ENCODE data around the gene PEX11G. TPM values are rescaled to one million over a fixed set of nuclear protein-coding genes. Genes with fewer than 3 reads are reported as not detected.

PEX11G gene
- total RNA-seq, 1 experiment from 2014 or later, result 2.8 TPM

GRCh38 chr19:7492558-7492957 is 3.7 kb upstream of the PEX11G start:
- no peak overlapping the region for H3K27ac Mint-ChIP-seq

More at GRCh38 chr19:7492558-7492957, 3.7 kb upstream of the PEX11G start:
- H3K18ac ChIP-seq (ENCODE audit: insufficient read length, low read depth, low read length), result no peak overlapping the region
- H3K4me2 ChIP-seq (ENCODE audit: insufficient read depth, insufficient read length, low read length), result no peak overlapping the region
- TF ChIP-seq CTCF (conservative IDR thresholded peaks at IDR 0.05), result no peak
- no peak overlapping the region for H4K91ac ChIP-seq (ENCODE audit: insufficient read length, low read depth, low read length)
- Mint-ChIP-seq H3K4me1 (peaks cover 11 to 19% of the 10 kb centered on the region in 2 experiments), H3K27me3 (ENCODE audit: low read depth) (peaks cover 15% of the 10 kb centered on the region), H3K36me3 (ENCODE audit: insufficient read depth in 1 of 3, low read depth in 3 of 3) (no peaks in the 10 kb centered on the region), H3K4me3 (no peak overlapping the region), H3K9me3 (no peaks in the 10 kb centered on the region)
- H3K79me2 ChIP-seq (ENCODE audit: insufficient read depth, low read length), result no peaks in the 10 kb centered on the region
- H2AK5ac ChIP-seq (ENCODE audit: insufficient read length, low read length), result no peak overlapping the region
- H3K27ac ChIP-seq (ENCODE audit: insufficient read length, low read depth, low read length), result no peak overlapping the region
- H3K9me3 ChIP-seq (ENCODE audit: control insufficient read depth, low read depth, low read length), result no peaks in the 10 kb centered on the region
- H3K23ac ChIP-seq (ENCODE audit: insufficient read length, low read depth, low read length), result no peak overlapping the region
- no peaks in the 10 kb centered on the region for H3K27me3 ChIP-seq (ENCODE audit: insufficient read depth, low read length)
- H2BK20ac ChIP-seq (ENCODE audit: low read depth, low read length, poor library complexity, severe bottlenecking), result no peak overlapping the region
- H3K23me2 ChIP-seq (ENCODE audit: insufficient read length, low read depth, low read length, poor library complexity, severe bottlenecking), result peaks cover 3% of the 10 kb centered on the region
- H3K4me1 ChIP-seq (ENCODE audit: insufficient read depth, low read length), result peaks cover 5% of the 10 kb centered on the region; the same call in 1 of the 2 replicates
- H2BK12ac ChIP-seq (ENCODE audit: insufficient read length, low read depth, low read length), result no peak overlapping the region
- no peak overlapping the region for H3K4ac ChIP-seq (ENCODE audit: low read depth, low read length)
- no peak overlapping the region for H4K8ac ChIP-seq (replicated peaks; ENCODE audit: insufficient read length, low read depth, low read length)
- H2BK120ac ChIP-seq (ENCODE audit: low read depth, low read length, poor library complexity, severe bottlenecking), result no peak overlapping the region
- H3K14ac ChIP-seq (ENCODE audit: insufficient read depth, low read length), result no peak overlapping the region
- H3K79me1 ChIP-seq (ENCODE audit: insufficient read depth, low read depth, low read length, poor library complexity, severe bottlenecking), result no peaks in the 10 kb centered on the region
- H2BK15ac ChIP-seq (ENCODE audit: low read depth, low read length), result no peak overlapping the region
- H3T11ph ChIP-seq (ENCODE audit: low read length), result no peak overlapping the region
- no peak for DNase-seq
- no peak overlapping the region for H3K56ac ChIP-seq (ENCODE audit: insufficient read length, low read depth, low read length)
- H2AFZ ChIP-seq (ENCODE audit: low read length), result no peak overlapping the region
- H4K20me1 ChIP-seq (ENCODE audit: control insufficient read depth, insufficient read depth, insufficient read length), result no peaks in the 10 kb centered on the region
- H4K5ac ChIP-seq (ENCODE audit: insufficient read length, low read depth, low read length), result no peak overlapping the region
- no peak overlapping the region for H2BK5ac ChIP-seq (ENCODE audit: insufficient read length, low read length)
- no CpG with 5 or more reads among the region's 11 CpGs for WGBS (ENCODE audit: extremely low coverage, insufficient read length, low lambda C conversion rate)
- H3K9ac ChIP-seq (ENCODE audit: extremely low read depth, insufficient read length, low read length), result no peak overlapping the region

Data from H9 (cell line).